ENCODE data around the gene SERPINA5. TPM values are rescaled to one million over a fixed set of nuclear protein-coding genes. Genes with fewer than 3 reads are reported as not detected.
"Not testable (repeated sequence)": the region's sequence is repeated elsewhere in the genome, so short reads cannot be mapped to it uniquely, and the experiment has no call there.

SERPINA5 gene
- total RNA-seq, 1 donor from 2014 or later, result 1.9 TPM

GRCh38 chr14:94573475-94574277 lies 7.5 kb upstream of the SERPINA5 start:
- TF ChIP-seq CTCF (IDR thresholded peaks at IDR 0.05; ENCODE audit: insufficient read depth, low read length, poor library complexity, severe bottlenecking), result no peak
- H3K27me3 ChIP-seq (ENCODE audit: control insufficient read depth, insufficient read depth, low read length), result no peaks in the 10 kb centered on the region
- no peak for DNase-seq (ENCODE audit: low read depth)
- H3K36me3 ChIP-seq (ENCODE audit: control insufficient read depth, insufficient read depth, low read length), result no peaks in the 10 kb centered on the region
- H3K4me3 ChIP-seq (ENCODE audit: low read depth, low read length), result no peak overlapping the region

- no peak for DNase-seq (ENCODE audit: low read depth)
- no peaks in the 10 kb centered on the region for H3K27me3 ChIP-seq (ENCODE audit: control insufficient read depth, insufficient read depth, low read length)
- H3K36me3 ChIP-seq (ENCODE audit: control insufficient read depth, insufficient read depth, low read length), result no peaks in the 10 kb centered on the region
- no peak for TF ChIP-seq CTCF (IDR thresholded peaks at IDR 0.05; ENCODE audit: insufficient read depth, low read length, poor library complexity, severe bottlenecking)
- no peak overlapping the region for H3K4me3 ChIP-seq (ENCODE audit: low read depth, low read length)
Measured at GRCh38 chr14:94574336-94574735, 6.9 kb upstream of the SERPINA5 start.

GRCh38 chr14:94575730-94576585 lies 5.3 kb upstream of the SERPINA5 start:
- no peaks in the 10 kb centered on the region for H3K36me3 ChIP-seq (ENCODE audit: control insufficient read depth, insufficient read depth, low read length)
- peak; percentile 69 for DNase-seq (ENCODE audit: low read depth)
- H3K27me3 ChIP-seq (ENCODE audit: control insufficient read depth, insufficient read depth, low read length), result no peaks in the 10 kb centered on the region
- no peak for TF ChIP-seq CTCF (IDR thresholded peaks at IDR 0.05; ENCODE audit: insufficient read depth, low read length, poor library complexity, severe bottlenecking)
- no peak overlapping the region for H3K4me3 ChIP-seq (ENCODE audit: low read depth, low read length)

GRCh38 chr14:94577472-94577871 lies 3.8 kb upstream of the SERPINA5 start:
- not testable (repeated sequence) for DNase-seq (ENCODE audit: low read depth); H3K4me3 ChIP-seq (ENCODE audit: low read depth, low read length); H3K36me3 ChIP-seq (ENCODE audit: control insufficient read depth, insufficient read depth, low read length); H3K27me3 ChIP-seq (ENCODE audit: control insufficient read depth, insufficient read depth, low read length)

- DNase-seq (ENCODE audit: low read depth), result no peak
- Histone ChIP-seq H3K4me3 (ENCODE audit: low read depth, low read length) (no peak overlapping the region), H3K27me3 (ENCODE audit: control insufficient read depth, insufficient read depth, low read length) (no peaks in the 10 kb centered on the region), H3K36me3 (ENCODE audit: control insufficient read depth, insufficient read depth, low read length) (no peaks in the 10 kb centered on the region)
- no peak for TF ChIP-seq CTCF (IDR thresholded peaks at IDR 0.05; ENCODE audit: insufficient read depth, low read length, poor library complexity, severe bottlenecking)
Measured at GRCh38 chr14:94578712-94579111, 2.5 kb upstream of the SERPINA5 start.

GRCh38 chr14:94582199-94582750 lies 1.0 kb downstream of the SERPINA5 start:
- Histone ChIP-seq H3K4me3 (ENCODE audit: low read depth, low read length) (no peak overlapping the region), H3K36me3 (ENCODE audit: control insufficient read depth, insufficient read depth, low read length) (no peaks in the 10 kb centered on the region), H3K27me3 (ENCODE audit: control insufficient read depth, insufficient read depth, low read length) (no peaks in the 10 kb centered on the region)
- no peak for DNase-seq (ENCODE audit: low read depth)
- no peak for TF ChIP-seq CTCF (IDR thresholded peaks at IDR 0.05; ENCODE audit: insufficient read depth, low read length, poor library complexity, severe bottlenecking)

All from kidney epithelial cell (primary cell).